IPS-NIHi7 (cell line): ENCODE results near the gene SIX6.

Experiments
- DNase-seq: peaks from one replicate; pipeline ENCODE4 v3.0.0; 2012; ENCODE audit warnings: mixed read lengths; ENCODE audit errors: extremely low spot score

The SIX6 gene

DNA sequence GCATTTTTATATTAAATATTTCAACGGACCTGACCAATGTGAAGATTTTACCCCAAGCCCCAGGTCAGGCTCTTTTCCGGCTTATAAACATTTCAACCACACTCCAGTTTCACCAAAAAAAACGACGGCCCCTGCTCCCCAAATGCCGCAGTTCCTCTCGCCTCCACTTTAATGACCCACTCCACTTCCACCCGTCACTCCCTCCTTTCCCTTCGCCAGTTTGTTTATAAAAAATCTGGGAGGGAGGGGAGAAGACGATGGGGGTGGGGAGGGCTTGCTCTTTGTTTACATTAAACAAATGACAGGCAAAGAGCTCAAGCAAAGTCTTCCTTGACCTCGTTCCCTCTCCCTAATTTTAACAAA is 5.4 kb downstream of the SIX6 start:
- no peak for DNase-seq

DNA sequence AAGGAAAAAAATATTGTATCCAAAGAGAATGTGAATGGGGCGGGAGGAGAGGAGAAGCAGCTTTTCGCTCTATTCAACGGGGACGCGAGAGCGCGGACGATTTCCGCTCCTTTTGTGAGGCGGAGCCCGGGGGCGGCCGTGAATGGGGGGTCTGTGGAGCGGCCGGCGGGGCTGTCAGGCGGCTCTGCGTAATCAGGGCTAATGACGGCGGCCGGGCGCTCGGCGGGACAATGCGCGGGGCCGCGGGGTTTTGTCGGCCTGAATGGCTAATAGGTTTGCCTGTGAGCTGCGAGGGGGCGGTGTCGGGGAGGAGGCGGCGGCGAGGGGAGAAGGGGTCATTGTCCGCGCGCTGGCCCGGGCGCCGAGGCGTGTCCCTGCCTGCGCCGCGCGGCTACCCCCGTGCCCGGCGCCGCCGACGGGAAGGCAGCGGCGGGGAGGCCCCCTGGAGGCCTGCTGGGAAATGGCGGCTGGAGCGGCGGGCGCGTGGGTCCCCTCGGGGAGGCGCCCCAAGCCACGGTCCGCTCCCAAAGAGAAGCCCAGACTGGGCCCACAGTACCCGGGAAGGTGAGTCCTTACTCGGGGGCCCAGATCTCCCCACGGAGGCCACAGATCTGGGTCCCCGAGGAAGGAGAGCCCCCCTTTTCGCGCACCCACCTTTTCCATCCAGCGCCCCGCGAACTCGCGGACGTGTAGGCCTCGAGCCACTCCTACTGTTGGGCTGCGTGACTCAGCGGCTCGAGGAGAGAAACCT is 6.0 kb downstream of the SIX6 start:
- DNase-seq = peak; percentile 59

DNA sequence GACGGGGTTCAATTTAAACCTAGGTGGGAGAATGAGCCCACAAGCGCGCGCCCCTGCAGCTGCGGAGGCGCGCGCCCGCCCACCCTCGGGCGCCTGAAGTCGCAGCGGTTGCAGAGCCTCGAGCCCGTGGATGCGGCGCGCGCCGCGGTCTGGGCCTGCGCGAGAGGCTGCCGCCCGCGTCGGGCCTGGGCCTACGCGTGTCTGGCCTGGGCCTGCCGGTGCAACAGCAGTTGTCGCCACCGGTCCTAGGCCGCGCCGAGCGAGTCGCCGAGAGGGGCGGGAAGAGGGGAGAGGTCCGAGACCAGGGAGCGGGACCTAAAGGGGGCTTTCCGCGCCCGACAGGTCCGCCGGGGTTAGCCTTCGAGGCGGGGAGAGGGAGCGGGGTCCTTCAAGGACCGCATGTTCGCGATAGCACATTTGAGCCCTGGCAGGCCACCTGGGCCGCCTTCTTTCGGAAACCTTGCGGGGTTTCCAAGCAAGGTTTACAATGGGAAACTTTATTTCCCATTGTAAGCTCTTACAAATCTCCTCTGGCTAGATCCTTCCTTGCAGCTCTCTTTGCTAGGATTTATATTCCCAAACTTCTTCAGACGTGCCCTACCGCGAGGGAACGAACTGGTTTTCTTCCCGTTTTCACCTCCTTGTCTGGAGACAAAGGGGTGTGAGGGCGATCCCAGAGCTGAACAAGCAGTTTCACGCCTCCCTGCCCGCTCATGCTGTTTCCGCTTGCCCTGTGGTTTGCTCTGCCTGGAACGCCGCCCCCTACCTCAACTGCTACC is 6.8 kb downstream of the SIX6 start:
- peak; percentile 57 for DNase-seq

DNA sequence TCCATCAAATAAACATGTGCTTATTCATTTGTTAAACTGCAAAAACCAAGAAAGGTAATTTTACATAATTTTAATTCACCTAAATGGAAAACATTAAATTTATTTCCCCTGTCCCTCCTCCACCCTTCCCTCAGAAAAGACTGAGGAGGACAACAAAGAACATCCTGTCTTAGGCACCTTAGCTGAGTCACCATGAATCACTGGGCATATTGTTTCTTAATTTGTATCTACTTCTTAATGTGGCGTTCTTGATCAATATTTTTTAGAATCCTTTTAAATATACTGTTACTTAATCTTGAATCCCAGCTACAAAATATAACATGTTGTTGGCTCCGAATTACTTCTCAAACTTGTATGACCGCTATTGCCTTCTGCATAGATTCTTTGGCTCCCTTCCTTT is 23.5 kb downstream of the SIX6 start:
- DNase-seq = no peak

DNA sequence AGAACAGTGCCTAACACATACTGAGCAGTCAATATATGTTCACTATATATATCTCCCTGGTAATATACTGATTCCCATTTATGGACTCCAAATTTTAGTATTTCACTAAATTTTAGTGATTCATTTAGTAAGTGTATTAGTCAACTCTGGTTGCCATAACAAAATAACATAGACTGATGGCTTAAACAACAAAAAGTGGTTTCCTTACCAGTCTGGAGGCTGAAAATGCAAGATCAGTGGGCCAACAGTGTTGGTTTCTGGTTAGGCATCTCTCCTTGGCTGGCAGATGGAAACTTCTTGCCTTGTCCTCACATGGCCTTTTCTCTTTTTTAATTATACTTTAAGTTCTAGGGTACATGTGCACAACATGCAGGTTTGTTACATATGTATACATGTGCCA is 28.7 kb downstream of the SIX6 start:
- DNase-seq = no peak

DNA sequence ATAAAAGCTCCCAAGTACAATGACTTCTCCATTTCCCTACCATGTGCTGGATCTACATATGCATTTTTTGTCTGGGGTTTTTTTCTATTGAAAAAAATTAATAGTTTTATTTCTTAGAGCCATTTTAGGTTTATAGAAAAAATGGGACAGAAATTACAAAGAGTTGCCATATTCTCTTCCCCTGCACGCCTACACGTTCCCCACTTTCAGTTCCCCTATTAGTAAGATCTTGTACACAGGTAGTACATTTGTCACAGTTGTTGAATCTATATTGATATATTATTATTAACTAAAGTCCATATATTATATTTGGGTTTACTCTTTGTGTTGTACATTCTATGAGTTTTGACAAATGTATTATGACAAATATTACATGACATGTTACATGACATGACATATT is 35.7 kb downstream of the SIX6 start:
- no peak for DNase-seq

DNA sequence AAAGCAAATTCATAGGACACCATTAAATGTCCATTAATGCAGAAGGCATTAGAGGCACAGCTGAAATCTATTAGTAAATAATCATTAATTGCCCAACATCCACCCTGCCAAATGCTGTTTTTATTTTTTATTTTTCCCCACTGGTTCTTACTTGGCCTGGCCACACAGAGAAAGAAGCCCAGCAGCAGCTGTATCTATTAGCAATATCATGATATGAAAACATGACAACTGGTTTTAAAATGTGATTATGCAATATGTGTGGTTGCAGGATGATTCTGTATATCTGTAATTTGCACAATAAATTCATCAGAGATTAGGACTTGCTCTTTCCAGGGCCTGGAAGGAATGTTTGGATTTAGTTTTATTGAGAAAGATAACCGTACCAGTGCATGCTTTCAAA is 44.9 kb downstream of the SIX6 start:
- no peak for DNase-seq

DNA sequence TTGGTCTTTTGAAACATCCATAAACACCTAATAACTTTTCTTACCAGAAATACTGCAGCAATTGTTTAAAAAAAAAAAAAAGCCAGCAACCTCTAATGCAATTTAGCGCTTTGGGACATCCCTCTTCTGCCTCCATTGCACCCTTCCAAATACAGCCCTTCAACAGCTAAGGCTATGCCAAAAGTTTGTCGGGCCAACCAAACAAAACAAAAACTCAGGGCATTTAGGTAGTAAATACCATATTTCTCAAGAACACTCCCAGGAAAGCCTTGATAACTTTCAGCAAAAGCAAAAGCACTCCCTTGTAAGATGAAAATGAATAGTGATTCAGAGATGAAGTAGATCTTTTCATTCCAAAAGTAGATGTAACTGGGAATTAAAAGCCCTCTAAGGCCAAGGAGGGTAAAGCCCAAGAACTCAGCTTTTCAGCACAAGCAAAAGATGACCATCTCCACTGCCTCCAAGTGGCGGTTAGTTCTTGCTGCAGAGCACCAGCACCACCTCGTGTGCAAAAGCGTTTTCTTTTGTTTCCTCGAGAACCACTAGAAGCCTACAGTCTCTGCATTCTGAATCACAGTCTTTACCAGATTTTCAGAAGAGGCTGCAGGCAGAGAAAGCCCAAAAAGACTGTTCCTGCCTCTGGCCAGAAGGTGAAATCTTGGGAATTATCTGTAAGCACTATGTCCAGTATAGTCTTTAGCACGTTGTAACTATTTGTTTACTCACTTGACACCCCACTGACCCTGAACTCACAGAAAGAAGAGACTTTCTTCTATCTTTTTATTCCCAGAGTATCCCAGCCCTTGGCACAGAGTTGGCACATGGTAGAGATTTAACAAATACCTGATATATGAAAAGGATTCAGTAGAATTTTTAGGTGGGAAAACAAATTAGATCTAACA is 53.1 kb downstream of the SIX6 start:
- DNase-seq = peak; percentile 84
